ENCODE results near the gene MROH7.

DNA sequence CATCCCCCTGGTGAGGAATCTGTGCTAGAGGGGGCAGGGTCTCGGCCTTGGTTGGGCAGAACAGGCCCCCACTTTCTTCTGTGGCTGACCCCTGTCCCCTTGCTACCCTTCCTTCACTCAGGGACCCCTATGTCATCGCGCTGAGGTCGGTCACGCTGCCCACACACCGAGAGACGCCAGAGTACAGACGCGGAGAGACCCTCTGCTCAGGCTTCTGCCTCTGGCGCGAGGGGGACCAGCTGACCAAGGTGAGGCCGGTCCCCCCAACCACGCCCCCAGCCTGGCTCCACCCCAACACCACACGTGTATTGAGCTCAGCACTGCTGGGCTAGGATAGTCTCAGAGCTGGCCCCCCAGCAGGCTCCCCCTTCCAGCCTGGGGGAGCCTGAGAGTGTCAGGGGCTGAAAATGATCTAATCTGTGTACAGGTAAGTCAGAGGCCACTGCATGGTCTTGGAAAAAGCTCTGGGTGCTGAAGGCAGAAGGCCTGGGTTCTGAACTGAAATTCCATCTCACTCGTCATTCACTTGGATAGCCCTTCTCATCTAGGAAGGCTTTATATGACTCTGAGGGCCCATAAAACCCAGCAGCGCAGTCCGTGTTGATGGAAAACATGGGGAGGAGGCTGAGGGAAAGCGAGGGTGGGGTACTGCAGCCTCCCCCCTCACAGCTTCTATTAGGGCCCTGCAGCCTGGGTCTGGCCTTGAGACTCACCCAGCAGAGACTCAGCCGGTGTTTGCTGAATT is 33.6 kb upstream of the MROH7 start:
- TF ChIP-seq, protein P1, sequence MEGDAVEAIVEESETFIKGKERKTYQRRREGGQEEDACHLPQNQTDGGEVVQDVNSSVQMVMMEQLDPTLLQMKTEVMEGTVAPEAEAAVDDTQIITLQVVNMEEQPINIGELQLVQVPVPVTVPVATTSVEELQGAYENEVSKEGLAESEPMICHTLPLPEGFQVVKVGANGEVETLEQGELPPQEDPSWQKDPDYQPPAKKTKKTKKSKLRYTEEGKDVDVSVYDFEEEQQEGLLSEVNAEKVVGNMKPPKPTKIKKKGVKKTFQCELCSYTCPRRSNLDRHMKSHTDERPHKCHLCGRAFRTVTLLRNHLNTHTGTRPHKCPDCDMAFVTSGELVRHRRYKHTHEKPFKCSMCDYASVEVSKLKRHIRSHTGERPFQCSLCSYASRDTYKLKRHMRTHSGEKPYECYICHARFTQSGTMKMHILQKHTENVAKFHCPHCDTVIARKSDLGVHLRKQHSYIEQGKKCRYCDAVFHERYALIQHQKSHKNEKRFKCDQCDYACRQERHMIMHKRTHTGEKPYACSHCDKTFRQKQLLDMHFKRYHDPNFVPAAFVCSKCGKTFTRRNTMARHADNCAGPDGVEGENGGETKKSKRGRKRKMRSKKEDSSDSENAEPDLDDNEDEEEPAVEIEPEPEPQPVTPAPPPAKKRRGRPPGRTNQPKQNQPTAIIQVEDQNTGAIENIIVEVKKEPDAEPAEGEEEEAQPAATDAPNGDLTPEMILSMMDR (IDR thresholded peaks at IDR 0.05; ENCODE audit: poor library complexity, severe bottlenecking), result no peak
- no peak for TF ChIP-seq MXI1 (conservative IDR thresholded peaks at IDR 0.05; ENCODE audit: poor library complexity, severe bottlenecking)
- TF ChIP-seq EZH2 (IDR thresholded peaks at IDR 0.05; ENCODE audit: borderline replicate concordance, insufficient read depth, low read length, poor library complexity, severe bottlenecking), result no peak
- TF ChIP-seq POLR2AphosphoS5 (IDR thresholded peaks at IDR 0.05), result no peak
- TF ChIP-seq REST (IDR thresholded peaks at IDR 0.05; ENCODE audit: borderline replicate concordance), result no peak
- no peak for TF ChIP-seq EP300 (conservative IDR thresholded peaks at IDR 0.05; ENCODE audit: poor library complexity, severe bottlenecking)
- TF ChIP-seq RAD21 (conservative IDR thresholded peaks at IDR 0.05), result no peak

Measured in neural cell (in vitro differentiated cells).